ENCODE data around the gene KCTD15. TPM values are rescaled to one million over a fixed set of nuclear protein-coding genes. Genes with fewer than 3 reads are reported as not detected.

KCTD15 gene
- total RNA-seq, 2 donors from 2014 or later = 36.6 to 61.8 TPM

GRCh38 chr19:33770107-33770506, 26.6 kb upstream of the KCTD15 start:
- DNase-seq = no peak
- Mint-ChIP-seq H3K4me1 (no peaks in the 10 kb centered on the region), H3K36me3 (ENCODE audit: low read depth) (no peaks in the 10 kb centered on the region), H3K4me3 (no peak overlapping the region), H3K9me3 (no peaks in the 10 kb centered on the region), H3K27me3 (ENCODE audit: insufficient read depth) (no peaks in the 10 kb centered on the region), H3K27ac (no peak overlapping the region)
- no peaks in the 10 kb centered on the region for H3K36me3 ChIP-seq (ENCODE audit: control insufficient read depth, insufficient read depth, low read length)
- no peak overlapping the region for H3K27ac ChIP-seq (ENCODE audit: low read depth, low read length)
- H3K9ac ChIP-seq (ENCODE audit: extremely low read depth, low read length, poor library complexity, severe bottlenecking) = no peak overlapping the region
- 82 to 83% methylated on average over 7 to 8 of the region's 8 CpGs for WGBS, 2 experiments (ENCODE audit: insufficient coverage in 1 of 2, insufficient read length in 1 of 2)
- no peaks in the 10 kb centered on the region for H3K4me1 ChIP-seq (ENCODE audit: control insufficient read depth, insufficient read depth, low read length)
- no peak overlapping the region for H3K4me3 ChIP-seq (ENCODE audit: low read length)
- no peaks in the 10 kb centered on the region for H3K9me3 ChIP-seq (ENCODE audit: control insufficient read depth, low read length)
- no peaks in the 10 kb centered on the region for H3K27me3 ChIP-seq (ENCODE audit: control insufficient read depth, insufficient read depth, low read length, poor library complexity, severe bottlenecking)
- TF ChIP-seq CTCF (conservative IDR thresholded peaks at IDR 0.05) = no peak

GRCh38 chr19:33771384-33772101, 25.1 kb upstream of the KCTD15 start:
- DNase-seq = peak; percentile 91
- Histone ChIP-seq H3K9ac (ENCODE audit: extremely low read depth, low read length, poor library complexity, severe bottlenecking) (no peak overlapping the region), H3K9me3 (ENCODE audit: control insufficient read depth, low read length) (no peaks in the 10 kb centered on the region), H3K4me1 (ENCODE audit: control insufficient read depth, insufficient read depth, low read length) (no peaks in the 10 kb centered on the region), H3K27me3 (ENCODE audit: control insufficient read depth, insufficient read depth, low read length, poor library complexity, severe bottlenecking) (no peaks in the 10 kb centered on the region), H3K27ac (ENCODE audit: low read depth, low read length) (no peak overlapping the region), H3K36me3 (ENCODE audit: control insufficient read depth, insufficient read depth, low read length) (no peaks in the 10 kb centered on the region), H3K4me3 (ENCODE audit: low read length) (no peak overlapping the region)
- H3K9me3 Mint-ChIP-seq = no peaks in the 10 kb centered on the region
- no peaks in the 10 kb centered on the region for H3K27me3 Mint-ChIP-seq (ENCODE audit: insufficient read depth)
- H3K4me3 Mint-ChIP-seq = no peak overlapping the region
- no peak overlapping the region for H3K27ac Mint-ChIP-seq
- TF ChIP-seq CTCF (conservative IDR thresholded peaks at IDR 0.05) = peak; percentile 93
- 51 to 54% methylated on average over 14 to 19 of the region's 19 CpGs for WGBS, 2 experiments (ENCODE audit: insufficient coverage in 1 of 2, insufficient read length in 1 of 2)
- H3K4me1 Mint-ChIP-seq = no peaks in the 10 kb centered on the region
- no peaks in the 10 kb centered on the region for H3K36me3 Mint-ChIP-seq (ENCODE audit: low read depth)

- no peak overlapping the region for H3K4me3 Mint-ChIP-seq
- H3K36me3 ChIP-seq (ENCODE audit: control insufficient read depth, insufficient read depth, low read length) = no peaks in the 10 kb centered on the region
- no peaks in the 10 kb centered on the region for H3K36me3 Mint-ChIP-seq (ENCODE audit: low read depth)
- no peak overlapping the region for H3K27ac Mint-ChIP-seq
- no peaks in the 10 kb centered on the region for H3K4me1 ChIP-seq (ENCODE audit: control insufficient read depth, insufficient read depth, low read length)
- 95 to 96% methylated on average over 57 to 72 of the region's 72 CpGs for WGBS, 2 experiments (ENCODE audit: insufficient coverage in 1 of 2, insufficient read length in 1 of 2)
- H3K9ac ChIP-seq (ENCODE audit: extremely low read depth, low read length, poor library complexity, severe bottlenecking) = no peak overlapping the region
- H3K27me3 Mint-ChIP-seq (ENCODE audit: insufficient read depth) = no peaks in the 10 kb centered on the region
- H3K9me3 ChIP-seq (ENCODE audit: control insufficient read depth, low read length) = no peaks in the 10 kb centered on the region
- H3K4me1 Mint-ChIP-seq = no peaks in the 10 kb centered on the region
- DNase-seq = no peak
- H3K27ac ChIP-seq (ENCODE audit: low read depth, low read length) = no peak overlapping the region
- no peak overlapping the region for H3K4me3 ChIP-seq (ENCODE audit: low read length)
- TF ChIP-seq CTCF (conservative IDR thresholded peaks at IDR 0.05) = no peak
- H3K27me3 ChIP-seq (ENCODE audit: control insufficient read depth, insufficient read depth, low read length, poor library complexity, severe bottlenecking) = no peaks in the 10 kb centered on the region
- no peaks in the 10 kb centered on the region for H3K9me3 Mint-ChIP-seq
Measured at GRCh38 chr19:33772102-33772857, 24.4 kb upstream of the KCTD15 start.
